Astrocyte of the spinal cord (primary cell): Measurements from ENCODE around the gene FAM98A.

Experiments
- DNase-seq: peaks from one replicate; pipeline ENCODE4 v3.0.0; 2011; ENCODE audit warnings: low read depth, low spot score
- H3K4me3 ChIP-seq: 2 replicates; pipeline ENCODE4 v1.5.1; 2011; ENCODE audit warnings: low read depth, mild to moderate bottlenecking, low read length, moderate library complexity
- in situ Hi-C: cut with HindIII; loops from 2 replicates; pipeline ENCODE4 v1.10.0; 2017; ENCODE audit warnings: low sequenced_read_pairs
- TF ChIP-seq, protein P1 (sequence below): IDR thresholded peaks from 2 replicates; pipeline ENCODE4 v1.5.1; 2012; ENCODE audit warnings: low read depth, mild to moderate bottlenecking, low read length, inconsistent platforms

The FAM98A gene

DNA sequence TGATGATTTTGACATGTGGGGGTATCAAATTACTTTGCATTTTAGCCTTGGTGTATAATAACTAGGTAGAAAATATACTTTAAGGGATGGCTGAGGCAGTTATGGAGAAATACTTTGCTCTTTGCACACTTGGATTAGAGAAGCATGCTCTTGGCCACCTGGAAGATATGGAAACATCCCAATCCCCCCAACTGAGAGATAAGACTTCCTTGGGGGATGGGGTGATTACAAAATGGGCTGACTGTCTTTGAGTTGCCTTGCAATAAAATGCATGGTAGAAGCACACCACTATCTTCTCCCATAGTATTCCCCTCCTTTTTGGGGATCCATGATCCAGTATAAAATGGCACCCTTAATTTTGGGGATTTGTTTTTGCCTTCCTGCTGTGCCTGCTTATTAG is 15.1 kb upstream of the FAM98A start:
- in situ Hi-C loops = no loop called here
- TF ChIP-seq, protein P1, sequence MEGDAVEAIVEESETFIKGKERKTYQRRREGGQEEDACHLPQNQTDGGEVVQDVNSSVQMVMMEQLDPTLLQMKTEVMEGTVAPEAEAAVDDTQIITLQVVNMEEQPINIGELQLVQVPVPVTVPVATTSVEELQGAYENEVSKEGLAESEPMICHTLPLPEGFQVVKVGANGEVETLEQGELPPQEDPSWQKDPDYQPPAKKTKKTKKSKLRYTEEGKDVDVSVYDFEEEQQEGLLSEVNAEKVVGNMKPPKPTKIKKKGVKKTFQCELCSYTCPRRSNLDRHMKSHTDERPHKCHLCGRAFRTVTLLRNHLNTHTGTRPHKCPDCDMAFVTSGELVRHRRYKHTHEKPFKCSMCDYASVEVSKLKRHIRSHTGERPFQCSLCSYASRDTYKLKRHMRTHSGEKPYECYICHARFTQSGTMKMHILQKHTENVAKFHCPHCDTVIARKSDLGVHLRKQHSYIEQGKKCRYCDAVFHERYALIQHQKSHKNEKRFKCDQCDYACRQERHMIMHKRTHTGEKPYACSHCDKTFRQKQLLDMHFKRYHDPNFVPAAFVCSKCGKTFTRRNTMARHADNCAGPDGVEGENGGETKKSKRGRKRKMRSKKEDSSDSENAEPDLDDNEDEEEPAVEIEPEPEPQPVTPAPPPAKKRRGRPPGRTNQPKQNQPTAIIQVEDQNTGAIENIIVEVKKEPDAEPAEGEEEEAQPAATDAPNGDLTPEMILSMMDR = no peak
- no peak for DNase-seq
- no peak overlapping the region for H3K4me3 ChIP-seq

DNA sequence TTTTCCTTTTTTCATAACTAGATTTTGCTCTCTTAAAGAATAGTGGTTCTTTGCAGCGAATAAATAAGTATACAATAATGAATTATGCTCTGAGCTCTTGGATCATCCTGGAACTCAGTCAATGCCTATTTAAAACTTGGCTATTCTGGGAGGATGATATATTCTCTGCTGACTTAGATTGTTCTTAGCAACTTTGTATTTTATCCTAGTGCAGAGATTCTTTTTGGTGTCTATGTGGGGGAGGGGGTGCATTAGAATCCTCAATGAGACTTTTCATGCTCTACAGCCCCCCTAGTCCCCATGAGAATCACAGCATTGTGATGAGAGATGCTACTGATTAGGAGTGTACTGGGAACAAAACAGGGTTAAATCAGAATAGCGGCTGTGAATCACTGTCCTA is 8.8 kb upstream of the FAM98A start:
- H3K4me3 ChIP-seq = no peak overlapping the region
- in situ Hi-C loops = no loop called here
- no peak for DNase-seq
- TF ChIP-seq, protein P1 = no peak

DNA sequence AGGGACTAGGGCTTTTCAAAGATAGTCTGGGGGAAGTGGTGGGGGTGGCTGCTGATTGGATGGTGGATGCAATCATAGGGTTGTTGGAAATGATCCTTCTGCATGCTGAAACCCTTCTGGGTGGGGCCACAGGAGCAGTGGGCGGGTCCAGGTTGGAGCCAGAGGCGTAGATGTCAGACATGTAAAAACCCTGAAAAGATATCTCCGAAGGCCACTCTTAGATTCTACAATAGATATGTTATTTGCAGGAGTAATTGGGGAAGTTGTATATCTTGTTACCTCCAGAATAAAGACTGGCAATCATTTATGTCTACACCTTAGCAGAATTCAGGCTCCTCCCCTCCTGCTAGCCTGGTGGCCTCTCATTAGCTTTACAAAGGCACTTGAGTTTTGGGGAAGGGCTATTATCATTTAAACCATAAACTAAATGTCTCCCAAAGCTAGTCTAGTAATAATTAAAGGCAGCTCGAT is 8.2 kb upstream of the FAM98A start:
- TF ChIP-seq, protein P1 = no peak
- DNase-seq = no peak
- in situ Hi-C loops = no loop called here
- no peak overlapping the region for H3K4me3 ChIP-seq

DNA sequence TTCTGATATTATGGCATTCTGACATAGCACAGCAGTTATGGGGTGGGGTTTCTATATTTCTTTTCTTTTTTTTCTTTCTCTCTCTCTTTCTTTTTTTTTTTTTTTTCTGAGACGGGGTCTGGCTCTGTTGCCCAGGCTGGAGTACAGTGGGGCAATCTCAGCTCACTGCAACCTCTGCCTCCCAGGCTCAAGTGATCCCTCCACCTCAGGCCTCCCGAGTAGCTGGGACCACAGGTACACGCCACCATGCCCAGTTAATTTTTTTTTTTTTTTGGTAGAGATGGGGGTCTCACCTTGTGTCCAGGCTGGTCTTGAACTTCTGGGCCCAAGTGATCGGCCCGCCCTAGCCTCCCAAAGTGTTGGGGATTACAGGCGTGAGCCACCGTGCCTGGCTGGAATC is 7.5 kb upstream of the FAM98A start:
- no peak overlapping the region for H3K4me3 ChIP-seq
- no peak for DNase-seq
- TF ChIP-seq, protein P1 = no peak
- in situ Hi-C loops = no loop called here

DNA sequence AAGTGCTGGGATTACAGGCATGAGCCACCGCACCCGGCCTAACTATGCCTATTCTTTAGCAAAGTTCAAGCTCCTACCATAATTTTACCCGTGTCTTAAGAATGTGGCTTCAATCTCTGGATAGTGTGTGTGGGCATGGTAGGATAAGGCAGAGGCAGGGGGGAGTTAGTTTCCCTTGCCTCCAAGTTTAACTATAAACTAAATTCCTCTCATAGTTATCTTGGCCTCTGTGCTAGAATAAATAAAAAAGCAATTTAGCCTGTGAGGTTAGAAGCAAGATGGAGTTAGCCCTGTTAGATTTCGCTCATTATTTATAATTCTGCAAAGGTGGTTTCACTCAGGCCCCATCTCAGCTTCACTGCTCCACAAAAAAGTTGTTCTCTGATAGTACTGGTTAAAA is 7.0 kb upstream of the FAM98A start:
- TF ChIP-seq, protein P1 = no peak
- in situ Hi-C loops = no loop called here
- no peak for DNase-seq
- H3K4me3 ChIP-seq = no peak overlapping the region

DNA sequence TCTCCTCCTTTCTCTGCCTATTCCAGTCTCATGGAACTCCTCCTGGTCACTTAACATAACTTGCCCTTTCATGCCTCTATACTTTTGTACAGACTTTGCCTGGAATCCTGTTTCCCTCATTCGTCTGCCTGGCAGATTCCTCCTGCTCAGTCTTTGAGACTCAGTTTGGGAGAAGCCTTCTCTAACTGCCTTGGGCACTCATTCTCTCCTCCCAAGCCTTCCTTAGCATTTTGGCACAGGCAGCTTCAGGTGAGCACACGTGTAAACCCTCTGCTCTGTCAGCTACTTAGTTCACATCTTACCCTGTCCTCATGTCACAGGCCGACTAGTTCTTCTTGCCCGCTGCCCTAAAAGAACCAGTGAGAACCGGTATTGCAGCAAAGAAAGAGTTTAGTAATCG is 6.0 kb upstream of the FAM98A start:
- no peak for DNase-seq
- H3K4me3 ChIP-seq = no peak overlapping the region
- TF ChIP-seq, protein P1 = no peak
- in situ Hi-C loops = no loop called here

DNA sequence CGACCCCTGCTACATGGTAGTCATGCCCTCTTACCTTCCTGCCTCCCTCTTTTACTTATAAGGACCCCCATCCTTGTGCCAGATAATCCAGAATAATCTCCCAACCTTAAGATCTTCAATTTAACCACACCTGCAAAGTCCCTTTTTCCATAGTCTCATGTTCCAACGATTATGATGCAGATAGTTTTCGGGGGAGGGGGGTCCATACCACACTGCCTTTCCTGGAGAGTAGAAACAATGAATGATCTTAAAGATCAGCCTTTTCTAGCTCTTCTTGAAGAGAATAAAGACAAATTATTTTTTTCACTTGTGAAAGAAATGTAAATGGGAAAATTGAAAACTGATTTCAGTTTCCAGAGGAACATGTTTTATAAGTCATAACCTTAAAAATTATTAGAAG is 4.3 kb upstream of the FAM98A start:
- TF ChIP-seq, protein P1 = no peak
- H3K4me3 ChIP-seq = no peak overlapping the region
- in situ Hi-C loops = no loop called here
- DNase-seq = no peak
